OCI-LY3 (cell line): Measurements from ENCODE around the gene QRSL1.

Experiments
- H2AFZ ChIP-seq: fragments of 200-600, 300-600 bp; shearing (Covaris generic); 2 replicates; pipeline ENCODE4 v1.6.0; 2014; ENCODE audit warnings: antibody characterized with exemption, low read depth, low read length
- H3K27ac ChIP-seq: fragments of 200-600, 300-600 bp; sonication (generic); 2 replicates; pipeline ENCODE4 v1.5.1; 2014; ENCODE audit warnings: mild to moderate bottlenecking, low read length, moderate library complexity, mixed read lengths
- H3K27me3 ChIP-seq: fragments of 200-600, 300-600 bp; sonication (generic); 2 replicates; pipeline ENCODE4 v1.6.1; 2014; ENCODE audit warnings: low read depth, low read length, mixed read lengths
- H3K36me3 ChIP-seq: fragments of 200-600, 300-600 bp; sonication (generic); replicated peaks from 2 replicates; pipeline ENCODE3; 2014; ENCODE audit warnings: low read depth, low read length, mixed read lengths
- H3K4me1 ChIP-seq: fragments of 300-600, 200-600 bp; sonication (generic); 2 replicates; pipeline ENCODE4 v1.6.1; 2014; ENCODE audit warnings: low read length, mixed read lengths
- H3K4me2 ChIP-seq: fragments of 200-600, 300-600 bp; sonication (generic); 2 replicates; pipeline ENCODE4 v1.6.1; 2014; ENCODE audit warnings: low read length, mixed read lengths
- H3K4me3 ChIP-seq: fragments of 300-600, 200-600 bp; sonication (generic); 2 replicates; pipeline ENCODE4 v1.5.1; 2014; ENCODE audit warnings: antibody characterized with exemption, mild to moderate bottlenecking, low read length, moderate library complexity
- H3K79me2 ChIP-seq: fragments of 300-600, 200-600 bp; shearing (Covaris generic); 2 replicates; pipeline ENCODE4 v1.6.1; 2014; ENCODE audit warnings: mild to moderate bottlenecking, low read length, mixed read lengths
- H3K9ac ChIP-seq: fragments of 300-600, 200-600 bp; shearing (Covaris generic); 2 replicates; pipeline ENCODE4 v1.6.0; 2014; ENCODE audit warnings: mild to moderate bottlenecking, low read length, moderate library complexity
- H3K9me3 ChIP-seq: fragments of 200-600, 300-600 bp; shearing (Covaris generic); 2 replicates; pipeline ENCODE4 v1.6.1; 2014; ENCODE audit warnings: low read length, mixed read lengths; ENCODE audit not compliant: insufficient read depth
- H4K20me1 ChIP-seq: fragments of 200-600, 300-600 bp; sonication (generic); 2 replicates; pipeline ENCODE4 v1.6.1; 2016; ENCODE audit warnings: low read length, mixed read lengths; ENCODE audit not compliant: insufficient read depth
- EZH2phosphoT487 ChIP-seq: fragments of 200-600 bp; shearing (Covaris generic); IDR thresholded peaks from 2 replicates; pipeline ENCODE4 v1.6.1; 2018; ENCODE audit warnings: antibody characterized with exemption, mixed run types, low read depth
- TF ChIP-seq, protein P1 (sequence below): fragments of 200-600, 300-600 bp; sonication (generic); IDR thresholded peaks from 2 replicates; pipeline ENCODE4 v1.5.1; 2014; ENCODE audit warnings: antibody characterized with exemption, low read length, low read depth

Gene QRSL1

GRCh38 chr6:106648651-106649308 lies 19.4 kb downstream of the QRSL1 start:
- peaks cover 28% of the 10 kb centered on the region for H3K79me2 ChIP-seq
- no peaks in the 10 kb centered on the region for H3K27me3 ChIP-seq
- H3K4me1 ChIP-seq: peaks cover 46% of the 10 kb centered on the region
- peak overlapping the region; percentile 100 for H3K27ac ChIP-seq
- no peaks in the 10 kb centered on the region for H4K20me1 ChIP-seq
- peaks cover 50% of the 10 kb centered on the region for H3K36me3 ChIP-seq
- H3K9ac ChIP-seq: peak overlapping the region; percentile 80
- no peak overlapping the region for H2AFZ ChIP-seq
- no peaks in the 10 kb centered on the region for H3K9me3 ChIP-seq
- peak overlapping the region; percentile 54 for H3K4me3 ChIP-seq
- peak overlapping the region; percentile 86 for H3K4me2 ChIP-seq
- TF ChIP-seq, protein P1, sequence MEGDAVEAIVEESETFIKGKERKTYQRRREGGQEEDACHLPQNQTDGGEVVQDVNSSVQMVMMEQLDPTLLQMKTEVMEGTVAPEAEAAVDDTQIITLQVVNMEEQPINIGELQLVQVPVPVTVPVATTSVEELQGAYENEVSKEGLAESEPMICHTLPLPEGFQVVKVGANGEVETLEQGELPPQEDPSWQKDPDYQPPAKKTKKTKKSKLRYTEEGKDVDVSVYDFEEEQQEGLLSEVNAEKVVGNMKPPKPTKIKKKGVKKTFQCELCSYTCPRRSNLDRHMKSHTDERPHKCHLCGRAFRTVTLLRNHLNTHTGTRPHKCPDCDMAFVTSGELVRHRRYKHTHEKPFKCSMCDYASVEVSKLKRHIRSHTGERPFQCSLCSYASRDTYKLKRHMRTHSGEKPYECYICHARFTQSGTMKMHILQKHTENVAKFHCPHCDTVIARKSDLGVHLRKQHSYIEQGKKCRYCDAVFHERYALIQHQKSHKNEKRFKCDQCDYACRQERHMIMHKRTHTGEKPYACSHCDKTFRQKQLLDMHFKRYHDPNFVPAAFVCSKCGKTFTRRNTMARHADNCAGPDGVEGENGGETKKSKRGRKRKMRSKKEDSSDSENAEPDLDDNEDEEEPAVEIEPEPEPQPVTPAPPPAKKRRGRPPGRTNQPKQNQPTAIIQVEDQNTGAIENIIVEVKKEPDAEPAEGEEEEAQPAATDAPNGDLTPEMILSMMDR: no peak
- no peak for TF ChIP-seq EZH2phosphoT487

DNA sequence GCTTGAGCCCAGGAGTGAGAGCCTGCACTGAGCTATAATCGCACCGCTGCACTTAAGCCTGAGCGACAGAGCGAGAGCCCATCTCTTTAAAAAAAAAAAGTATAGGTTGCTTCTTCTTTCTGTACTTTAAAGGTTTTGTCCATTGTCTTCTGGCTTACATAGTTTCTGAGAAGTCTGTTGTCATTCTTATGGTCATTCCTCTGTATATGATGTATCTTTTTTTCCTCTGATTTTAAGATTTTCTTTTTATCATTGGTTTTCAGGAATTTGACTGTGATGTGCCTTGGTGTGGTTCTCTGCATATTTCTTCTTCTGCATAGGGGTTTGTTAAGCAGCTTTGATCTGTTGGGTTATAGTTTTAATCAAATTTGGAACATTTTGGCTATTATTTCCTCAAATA lies 29.1 kb downstream of the QRSL1 start:
- H4K20me1 ChIP-seq: no peaks in the 10 kb centered on the region
- no peak overlapping the region for H3K27ac ChIP-seq
- H3K9me3 ChIP-seq: peaks cover 3% of the 10 kb centered on the region; the same call in 1 of the 2 replicates
- H3K9ac ChIP-seq: no peak overlapping the region
- H3K4me1 ChIP-seq: peaks cover 4% of the 10 kb centered on the region
- H3K79me2 ChIP-seq: no peaks in the 10 kb centered on the region
- no peak overlapping the region for H3K4me2 ChIP-seq
- H2AFZ ChIP-seq: no peak overlapping the region
- H3K27me3 ChIP-seq: no peaks in the 10 kb centered on the region
- no peak overlapping the region for H3K4me3 ChIP-seq
- H3K36me3 ChIP-seq: peaks cover 62% of the 10 kb centered on the region
- TF ChIP-seq EZH2phosphoT487: no peak
- TF ChIP-seq, protein P1: no peak

- no peaks in the 10 kb centered on the region for H3K79me2 ChIP-seq
- H3K36me3 ChIP-seq: peaks cover 73% of the 10 kb centered on the region
- H3K4me2 ChIP-seq: no peak overlapping the region
- no peak overlapping the region for H3K9ac ChIP-seq
- TF ChIP-seq EZH2phosphoT487: no peak
- TF ChIP-seq, protein P1: no peak
- H2AFZ ChIP-seq: no peak overlapping the region
- peaks cover 3% of the 10 kb centered on the region; the same call in 1 of the 2 replicates for H3K9me3 ChIP-seq
- H3K27me3 ChIP-seq: no peaks in the 10 kb centered on the region
- H4K20me1 ChIP-seq: no peaks in the 10 kb centered on the region
- H3K4me3 ChIP-seq: no peak overlapping the region
- H3K27ac ChIP-seq: no peak overlapping the region
- peaks cover 15% of the 10 kb centered on the region for H3K4me1 ChIP-seq
Measured at GRCh38 chr6:106659859-106660258, 30.5 kb downstream of the QRSL1 start.

DNA sequence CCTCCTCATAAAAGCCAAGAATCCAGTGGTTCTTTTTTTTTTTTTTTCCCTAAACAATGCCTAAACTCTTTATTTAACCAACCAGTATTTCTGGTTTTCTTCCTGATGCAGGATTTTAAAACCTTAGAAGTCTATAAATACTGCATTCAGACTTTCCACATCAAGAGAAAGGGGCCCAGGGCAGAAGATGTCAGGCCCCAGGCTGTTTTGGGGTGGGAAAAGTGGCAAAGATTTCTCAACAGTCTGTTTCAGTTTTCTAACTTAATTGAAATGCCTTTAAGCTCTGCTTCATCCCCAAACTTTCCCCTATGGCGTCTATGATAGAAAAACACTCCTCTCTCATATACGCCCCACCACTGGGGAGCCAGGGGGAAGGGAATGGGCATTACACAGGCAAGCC lies 33.1 kb downstream of the QRSL1 start:
- no peaks in the 10 kb centered on the region for H4K20me1 ChIP-seq
- H3K27ac ChIP-seq: no peak overlapping the region
- no peak overlapping the region for H3K4me2 ChIP-seq
- no peaks in the 10 kb centered on the region for H3K27me3 ChIP-seq
- H3K4me3 ChIP-seq: no peak overlapping the region
- H3K36me3 ChIP-seq: peaks cover 61% of the 10 kb centered on the region
- H3K9ac ChIP-seq: no peak overlapping the region
- peaks cover 37% of the 10 kb centered on the region for H3K4me1 ChIP-seq
- TF ChIP-seq, protein P1: no peak
- no peak for TF ChIP-seq EZH2phosphoT487
- H2AFZ ChIP-seq: no peak overlapping the region
- no peaks in the 10 kb centered on the region for H3K79me2 ChIP-seq
- H3K9me3 ChIP-seq: peaks cover 3% of the 10 kb centered on the region; the same call in 1 of the 2 replicates
